Measurements from ENCODE around the gene UGT1A7.

UGT1A7 gene

DNA sequence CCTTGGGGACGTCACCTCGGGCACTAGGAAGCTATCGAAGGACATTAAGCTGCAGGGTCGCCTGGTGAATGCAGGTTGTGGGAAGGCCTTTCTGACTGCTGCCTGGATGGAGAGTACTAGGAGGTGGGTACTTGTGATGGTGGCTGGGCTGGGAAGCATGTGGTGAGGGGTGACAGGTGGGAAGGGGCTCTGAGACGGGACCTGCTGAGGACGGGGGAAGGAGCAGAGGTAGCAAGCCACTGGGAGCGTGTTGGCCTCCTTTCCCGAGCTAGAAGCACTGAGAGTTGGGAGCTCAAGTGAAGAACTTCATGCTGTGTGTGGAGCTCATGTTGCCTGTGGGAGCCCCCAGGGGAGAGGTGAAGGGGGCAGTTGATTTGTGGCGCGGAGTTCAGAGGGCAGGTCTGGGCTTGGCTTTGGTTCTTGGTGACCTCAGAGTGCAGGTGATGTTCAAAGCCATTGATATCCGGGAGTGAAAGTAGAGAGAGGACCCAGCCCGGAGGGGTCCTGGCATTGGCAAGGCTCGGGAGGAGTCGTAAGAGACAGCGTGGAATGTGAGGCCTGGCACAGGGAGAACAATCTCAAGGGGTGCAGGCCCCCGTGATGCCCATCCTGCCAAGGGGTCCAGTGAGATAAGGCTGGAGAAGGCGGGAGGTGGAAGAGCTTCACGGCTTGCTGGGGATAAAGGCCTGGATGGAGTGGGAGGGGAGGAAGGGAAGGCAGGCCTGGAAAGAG lies 109.6 kb downstream of the UGT1A7 start:
- TF ChIP-seq CTCF (IDR thresholded peaks at IDR 0.05; ENCODE audit: low read depth, low read length, missing control alignments): no peak
- no peak for DNase-seq (ENCODE audit: extremely low read depth, low read depth)
- no peak overlapping the region for H3K4me3 ChIP-seq (replicated peaks; ENCODE audit: low read depth, low read length)

GRCh38 chr2:233791883-233792329 lies 110.2 kb downstream of the UGT1A7 start:
- no peak for DNase-seq (ENCODE audit: extremely low read depth, low read depth)
- no peak overlapping the region for H3K4me3 ChIP-seq (replicated peaks; ENCODE audit: low read depth, low read length)
- no peak for TF ChIP-seq CTCF (IDR thresholded peaks at IDR 0.05; ENCODE audit: low read depth, low read length, missing control alignments)

DNA sequence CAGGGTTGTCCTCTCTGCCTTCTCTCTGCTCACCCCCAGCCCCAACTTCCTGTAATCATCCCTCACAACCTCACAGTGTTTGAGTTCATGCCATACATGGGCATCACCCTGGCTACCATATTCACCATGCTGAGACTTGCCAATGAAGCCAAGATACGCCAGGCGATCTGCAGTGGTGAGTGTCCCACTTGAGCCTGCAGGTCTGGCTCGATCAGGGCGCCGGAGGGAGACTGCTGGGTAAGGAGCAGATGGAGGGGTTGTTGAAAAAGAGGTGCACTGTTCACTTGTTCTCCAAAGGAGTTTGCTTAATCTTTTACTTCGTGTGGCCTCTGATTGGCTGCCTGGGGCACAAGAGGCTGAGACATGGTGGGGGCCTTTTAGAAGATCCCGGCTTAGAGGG lies 111.0 kb downstream of the UGT1A7 start:
- no peak for TF ChIP-seq CTCF (IDR thresholded peaks at IDR 0.05; ENCODE audit: low read depth, low read length, missing control alignments)
- DNase-seq (ENCODE audit: extremely low read depth, low read depth): no peak

GRCh38 chr2:233793465-233794127 lies 111.9 kb downstream of the UGT1A7 start:
- no peak for DNase-seq (ENCODE audit: extremely low read depth, low read depth)

More for the DNA sequence above, 111.0 kb downstream of the UGT1A7 start:
- H3K4me3 ChIP-seq (replicated peaks; ENCODE audit: low read depth, low read length): no peak overlapping the region

DNA sequence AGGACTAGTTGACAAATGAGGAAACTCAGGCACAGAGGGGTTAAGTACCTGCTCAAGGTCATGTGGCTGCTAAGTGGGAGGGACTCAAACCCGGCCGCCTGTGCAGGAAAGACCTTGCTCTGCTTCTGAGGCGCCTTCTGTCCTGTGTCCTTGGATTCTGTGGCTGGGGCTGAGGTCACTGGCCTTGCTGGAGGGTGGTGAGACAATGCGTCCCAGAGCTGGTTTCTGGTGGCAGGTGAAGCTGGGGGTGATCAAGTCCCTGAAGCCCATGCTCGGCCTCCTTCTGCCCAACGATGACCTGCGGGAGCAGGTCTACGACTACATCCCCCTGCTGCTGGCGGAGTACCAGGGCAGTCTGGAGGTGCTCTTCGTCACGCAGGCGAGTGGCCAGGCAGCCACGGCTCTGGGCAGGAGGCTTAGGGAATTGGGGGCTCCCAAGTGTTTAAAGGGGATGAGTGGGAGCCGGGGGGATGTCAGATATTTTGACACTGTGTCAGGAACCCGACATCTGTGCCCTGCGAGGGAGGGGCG lies 112.5 kb downstream of the UGT1A7 start:
- no peak overlapping the region for H3K4me3 ChIP-seq (replicated peaks; ENCODE audit: low read depth, low read length)
- DNase-seq (ENCODE audit: extremely low read depth, low read depth): no peak
- no peak for TF ChIP-seq CTCF (IDR thresholded peaks at IDR 0.05; ENCODE audit: low read depth, low read length, missing control alignments)

More at GRCh38 chr2:233793465-233794127, 111.9 kb downstream of the UGT1A7 start:
- no peak overlapping the region for H3K4me3 ChIP-seq (replicated peaks; ENCODE audit: low read depth, low read length)
- TF ChIP-seq CTCF (IDR thresholded peaks at IDR 0.05; ENCODE audit: low read depth, low read length, missing control alignments): no peak

DNA sequence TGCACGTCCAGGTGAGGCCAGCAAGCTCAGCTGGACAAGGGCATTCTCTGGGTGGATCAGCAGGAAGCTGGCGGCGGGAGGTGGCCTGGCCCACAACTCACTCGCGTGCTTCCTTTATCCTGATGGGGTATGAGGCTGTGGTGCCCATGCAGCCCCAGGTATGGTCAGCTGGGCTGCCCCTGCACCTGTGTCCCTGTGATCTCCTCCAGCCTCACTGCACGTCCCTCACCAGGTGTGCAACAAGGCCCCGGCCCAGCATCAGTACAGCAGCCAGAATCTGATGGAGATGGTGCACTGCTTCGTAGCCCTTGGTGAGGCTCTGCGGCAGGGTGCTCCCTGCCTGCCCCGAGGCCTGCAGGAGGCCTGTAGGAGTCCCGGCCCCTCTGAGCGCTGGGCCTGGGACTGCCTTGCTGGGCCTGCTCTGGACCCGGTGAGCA lies 114.1 kb downstream of the UGT1A7 start:
- H3K4me3 ChIP-seq (replicated peaks; ENCODE audit: low read depth, low read length): no peak overlapping the region
- TF ChIP-seq CTCF (IDR thresholded peaks at IDR 0.05; ENCODE audit: low read depth, low read length, missing control alignments): no peak
- no peak for DNase-seq (ENCODE audit: extremely low read depth, low read depth)
